T follicular helper cell (primary cell): ENCODE data around the gene CD86.
"Not testable (repeated sequence)": the region's sequence is repeated elsewhere in the genome, so short reads cannot be mapped to it uniquely, and the experiment has no call there.

Experiments
- DNase-seq: peaks from one replicate; pipeline ENCODE4 v3.0.0-alpha.2; 2020; ENCODE audit warnings: low read depth
- total RNA-seq, 2 experiments: gene quantifications; one replicate each; lab custom pipeline; 2026; lab: John Stamatoyannopoulos, UW

Gene CD86, protein sequence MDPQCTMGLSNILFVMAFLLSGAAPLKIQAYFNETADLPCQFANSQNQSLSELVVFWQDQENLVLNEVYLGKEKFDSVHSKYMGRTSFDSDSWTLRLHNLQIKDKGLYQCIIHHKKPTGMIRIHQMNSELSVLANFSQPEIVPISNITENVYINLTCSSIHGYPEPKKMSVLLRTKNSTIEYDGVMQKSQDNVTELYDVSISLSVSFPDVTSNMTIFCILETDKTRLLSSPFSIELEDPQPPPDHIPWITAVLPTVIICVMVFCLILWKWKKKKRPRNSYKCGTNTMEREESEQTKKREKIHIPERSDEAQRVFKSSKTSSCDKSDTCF
- total RNA-seq = 0 to 0.52 reads per million in 2 experiments

DNA sequence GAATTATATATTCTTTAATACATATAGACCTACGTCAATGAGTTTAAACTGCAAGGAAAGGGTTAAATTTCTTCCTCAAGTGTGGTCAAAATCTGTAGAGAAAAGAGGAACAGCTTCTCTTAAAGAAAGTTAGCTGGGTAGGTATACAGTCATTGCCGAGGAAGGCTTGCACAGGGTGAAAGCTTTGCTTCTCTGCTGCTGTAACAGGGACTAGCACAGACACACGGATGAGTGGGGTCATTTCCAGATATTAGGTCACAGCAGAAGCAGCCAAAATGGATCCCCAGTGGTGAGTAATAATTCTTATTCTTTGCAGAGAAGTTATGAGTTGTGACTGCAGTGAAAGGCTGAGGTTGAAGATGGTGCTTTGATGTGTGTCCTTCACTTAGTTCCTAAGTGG is at the start of gene CD86:
Gene CD86 (plus strand): TSS at position 148 of the 400 bp plus-strand sequence. CDS start 128 bp downstream, at position 276.
- no peak for DNase-seq

DNA sequence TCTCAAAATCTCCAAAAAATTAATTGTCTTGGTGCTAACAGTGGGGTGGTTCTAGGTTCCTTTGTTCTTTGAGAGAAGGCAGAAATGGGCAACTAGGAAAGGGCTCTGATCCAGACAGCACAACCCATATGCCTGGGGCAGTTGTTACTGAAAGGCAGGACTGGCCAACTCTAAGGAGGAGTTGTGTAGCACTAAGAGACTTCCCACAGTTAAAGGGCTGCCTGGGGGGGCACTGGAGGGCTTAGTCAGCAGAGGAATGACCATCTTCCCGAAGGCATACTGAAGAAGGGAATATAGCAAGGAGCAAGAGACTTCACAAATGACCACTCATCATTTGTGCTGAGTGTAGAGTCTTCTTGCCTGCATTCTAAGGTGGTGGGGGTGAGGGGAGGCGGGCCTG is 48.9 kb upstream of the CD86 start:
- DNase-seq = no peak

DNA sequence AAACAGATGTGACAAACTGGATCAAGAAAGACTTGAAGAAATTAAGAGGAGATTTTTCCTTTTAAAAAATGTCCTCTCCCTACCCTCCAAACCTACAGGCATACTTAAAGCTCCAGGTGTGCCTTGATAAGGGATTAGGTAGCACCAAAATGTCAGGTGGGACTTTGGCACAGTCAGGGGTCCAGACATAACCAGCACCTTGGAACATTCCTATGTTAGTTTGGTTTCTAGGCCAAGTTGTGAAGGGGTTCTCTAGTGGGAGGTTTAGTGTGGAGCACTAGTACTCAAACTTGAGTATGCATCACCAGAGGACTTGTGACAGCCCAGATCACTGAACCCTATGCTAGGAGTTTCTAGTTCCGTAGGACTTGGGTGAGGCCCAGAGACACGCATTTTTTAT is 47.0 kb upstream of the CD86 start:
- no peak for DNase-seq

DNA sequence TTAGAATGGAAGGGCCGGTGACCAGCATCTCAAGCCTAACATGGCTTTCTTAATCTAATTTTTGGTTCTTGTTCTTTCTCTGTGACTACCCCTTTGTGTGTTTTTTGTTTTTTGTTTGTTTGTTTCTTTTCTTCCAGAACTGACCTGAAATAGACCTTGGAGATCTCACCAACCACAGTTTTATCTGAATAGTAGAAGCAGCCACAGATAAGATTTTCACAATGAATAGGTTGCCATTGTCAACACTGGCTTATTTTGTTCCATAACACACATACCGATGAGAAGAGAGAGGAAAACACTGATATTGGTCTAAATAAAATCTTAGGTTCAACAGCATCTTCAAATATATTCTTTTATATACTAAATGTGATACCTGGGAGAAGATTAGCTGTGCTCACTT is 44.7 kb upstream of the CD86 start:
- no peak for DNase-seq

DNA sequence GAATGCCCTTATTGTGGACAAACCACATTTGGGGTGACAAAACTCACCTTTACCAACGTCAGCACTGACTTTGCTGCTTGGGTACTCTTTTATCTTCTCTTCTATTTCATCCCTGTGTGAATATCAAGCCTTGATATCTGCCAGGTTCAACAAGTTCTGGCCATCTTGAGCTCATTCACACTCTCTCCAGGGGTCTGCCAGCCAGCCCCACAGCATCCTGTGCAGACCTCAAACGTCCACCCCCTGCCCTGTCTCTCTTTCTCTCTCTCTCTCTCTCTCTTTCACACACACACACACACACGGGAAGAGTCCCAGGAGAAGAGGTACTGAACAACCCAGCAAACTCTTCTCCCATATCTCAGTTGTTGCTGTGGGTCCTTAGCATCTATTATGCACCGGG is 43.8 kb upstream of the CD86 start:
- no peak for DNase-seq

DNA sequence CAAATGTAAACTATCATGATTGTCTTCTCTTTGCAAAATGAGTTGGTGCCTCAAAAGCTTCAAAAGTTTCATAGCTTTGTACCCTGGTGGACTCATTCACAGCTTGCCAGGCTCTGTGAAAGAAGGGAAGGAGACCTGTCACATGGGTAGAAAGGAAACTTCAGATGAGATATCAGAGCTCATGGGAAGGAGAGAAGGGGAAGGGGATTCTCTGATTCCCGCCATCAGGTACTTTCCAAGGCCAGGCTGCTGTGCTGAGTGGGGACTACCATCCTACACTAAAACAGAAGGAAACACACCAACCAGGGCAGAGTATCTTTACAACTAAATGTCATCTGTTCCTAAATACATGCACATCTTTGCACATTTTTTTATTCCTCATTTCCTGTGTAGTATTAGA is 42.3 kb upstream of the CD86 start:
- DNase-seq = no peak

DNA sequence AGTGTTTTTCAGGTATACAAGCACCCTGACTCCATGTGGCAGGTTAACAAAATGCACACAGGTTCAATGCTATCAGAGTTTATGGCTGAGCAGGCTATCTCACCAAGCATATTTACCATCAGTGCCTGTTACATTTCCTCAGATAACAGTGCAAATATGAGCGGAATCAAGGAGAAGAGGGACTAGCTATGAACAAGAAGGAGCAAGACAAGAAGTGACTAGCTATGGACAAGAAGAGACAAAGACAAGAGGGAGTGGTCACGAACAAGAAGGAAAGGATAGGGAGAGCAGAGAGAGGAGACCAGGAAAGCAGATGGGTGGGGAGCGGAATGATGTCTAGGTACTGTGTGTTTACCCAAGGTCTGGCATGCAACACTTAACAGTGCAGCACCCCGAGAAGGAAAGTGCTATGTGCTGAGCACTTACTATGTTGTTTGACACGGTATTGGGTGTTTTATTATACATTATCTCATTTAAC is 41.7 kb upstream of the CD86 start:
- DNase-seq = no peak

DNA sequence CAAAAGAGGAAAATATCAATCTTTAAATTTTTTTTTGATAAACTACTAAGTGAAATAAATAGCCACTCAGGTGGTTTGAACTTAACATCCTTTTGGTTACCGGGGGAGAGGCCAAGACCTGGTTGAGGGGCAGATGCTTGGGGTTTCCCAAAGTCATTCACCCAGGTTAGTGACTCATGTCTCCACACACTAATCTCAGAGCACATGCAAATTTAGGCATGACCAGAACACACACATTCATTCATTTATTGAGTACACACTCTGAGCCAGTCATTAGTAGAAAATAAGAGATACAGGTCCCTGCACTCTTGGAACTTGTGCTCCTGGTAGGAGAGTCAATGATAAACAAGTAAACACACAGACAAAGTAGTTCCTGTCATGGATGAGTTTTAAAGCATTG is 40.4 kb upstream of the CD86 start:
- DNase-seq = no peak

DNA sequence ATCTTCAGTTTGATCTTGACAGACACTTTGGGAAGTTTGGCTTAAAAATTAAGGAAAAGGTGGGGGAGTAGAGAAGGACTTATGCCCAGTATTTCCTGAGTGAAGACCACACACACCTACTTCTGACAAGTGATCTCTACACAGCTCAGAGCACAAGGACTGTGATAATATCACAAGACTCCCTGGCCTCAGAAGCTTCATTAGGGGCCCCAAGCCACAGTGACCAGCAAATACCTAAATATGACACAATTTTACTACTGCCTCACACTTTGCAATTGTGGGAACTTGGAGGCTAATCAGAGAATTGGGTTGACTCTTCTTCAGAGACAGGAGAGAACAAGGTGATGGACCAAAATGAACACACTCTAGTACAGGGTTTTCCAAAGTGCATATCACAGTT is 35.7 kb upstream of the CD86 start:
- DNase-seq = no peak

DNA sequence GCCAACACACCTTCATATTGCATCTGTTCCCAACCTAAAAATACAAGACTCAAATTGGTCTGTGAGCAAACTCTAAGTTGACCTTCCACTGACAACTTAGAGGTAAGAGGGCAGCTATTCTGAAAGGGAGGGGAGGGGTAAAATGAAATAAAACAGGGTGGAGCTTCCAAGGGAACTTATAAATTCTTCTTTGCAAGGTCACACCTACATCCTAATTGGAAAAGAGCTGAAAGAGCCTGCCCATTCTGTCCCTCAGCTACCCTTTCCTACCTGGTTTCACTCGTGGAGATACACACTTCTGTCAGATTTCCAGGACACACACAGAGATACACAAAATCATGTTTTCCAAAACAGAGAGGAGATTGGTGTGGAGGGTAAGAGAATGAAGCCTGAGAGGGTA is 34.1 kb upstream of the CD86 start:
- DNase-seq = no peak

DNA sequence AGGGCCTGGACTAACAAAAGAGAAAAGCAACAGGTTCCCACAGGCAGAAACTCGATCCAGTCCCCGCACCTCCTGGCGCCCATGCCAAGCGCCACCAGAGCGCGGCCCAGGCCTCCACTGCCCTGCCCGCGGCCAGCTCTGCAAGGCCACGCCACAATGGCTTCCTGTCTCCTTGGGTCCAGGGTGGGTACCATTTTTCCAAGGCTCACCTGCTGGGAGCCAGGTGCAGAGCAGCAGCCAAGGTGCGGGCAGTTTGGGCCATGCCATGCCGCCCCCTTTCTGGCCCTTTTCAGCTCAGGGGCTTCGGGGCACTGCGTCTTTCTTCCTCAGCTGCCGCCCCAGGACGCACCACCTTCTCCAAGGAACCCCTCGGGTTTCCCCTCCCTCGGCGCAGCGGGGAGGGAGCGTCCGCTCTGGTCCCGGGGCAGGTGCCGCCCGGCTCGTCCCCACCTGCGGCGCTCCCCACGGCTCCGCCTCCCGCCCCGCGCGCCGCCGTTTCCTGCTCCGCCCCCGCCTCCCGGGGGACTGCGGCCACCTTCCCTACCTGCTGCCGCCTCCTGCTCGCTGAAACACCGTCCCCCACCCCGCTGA is 33.3 kb upstream of the CD86 start, which contains the start of gene ILDR1:
Gene ILDR1 (minus strand): TSS at position 437 of the 591 bp plus-strand sequence. CDS start 170 bp downstream, at position 267.
- DNase-seq = no peak

DNA sequence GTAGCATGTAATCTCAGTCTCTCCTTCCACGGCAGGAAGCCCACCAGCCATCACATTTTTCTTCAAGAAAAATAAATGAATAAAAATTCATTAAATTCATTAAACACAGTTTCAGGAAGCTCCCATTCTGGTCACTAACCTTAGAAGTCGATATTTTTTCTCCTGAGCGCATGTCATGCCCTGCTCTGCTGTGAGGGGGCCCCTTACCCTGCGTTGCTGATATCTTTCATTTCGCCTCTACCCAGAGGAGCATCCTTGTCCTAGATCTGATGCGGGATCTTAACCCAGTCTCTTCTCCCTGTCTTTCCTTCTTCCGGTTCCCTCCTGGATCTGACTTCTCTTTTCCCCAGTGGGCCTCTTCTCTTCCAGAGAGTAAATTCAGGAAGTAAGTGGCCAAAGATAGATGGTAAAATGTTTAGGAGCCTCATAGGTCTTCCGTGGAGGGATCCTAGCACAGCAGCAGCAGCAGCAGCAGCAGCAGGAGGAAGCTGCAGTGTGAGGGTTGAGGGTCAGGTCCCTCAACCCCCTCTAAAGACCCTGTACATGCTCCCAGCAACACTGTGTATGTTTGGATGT is 31.7 kb upstream of the CD86 start:
- no peak for DNase-seq

DNA sequence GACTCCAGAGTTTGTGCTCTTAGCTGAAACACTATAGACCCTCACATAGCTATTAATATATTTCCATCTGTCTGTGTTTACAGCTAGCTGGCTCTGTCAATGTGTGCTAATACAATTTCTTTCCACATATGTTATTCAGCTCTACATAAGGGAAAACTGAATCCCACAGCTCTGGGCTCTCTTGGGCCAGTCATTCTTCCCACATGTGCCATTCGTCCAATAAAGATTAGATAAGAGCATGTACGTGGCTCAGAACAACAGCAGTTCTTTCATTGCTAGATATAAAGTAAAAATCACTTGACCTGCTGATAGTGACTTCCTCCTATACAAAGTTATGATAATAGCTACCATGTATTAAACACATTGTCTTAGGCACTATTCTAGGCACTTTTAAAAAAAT is 30.4 kb upstream of the CD86 start:
- no peak for DNase-seq

DNA sequence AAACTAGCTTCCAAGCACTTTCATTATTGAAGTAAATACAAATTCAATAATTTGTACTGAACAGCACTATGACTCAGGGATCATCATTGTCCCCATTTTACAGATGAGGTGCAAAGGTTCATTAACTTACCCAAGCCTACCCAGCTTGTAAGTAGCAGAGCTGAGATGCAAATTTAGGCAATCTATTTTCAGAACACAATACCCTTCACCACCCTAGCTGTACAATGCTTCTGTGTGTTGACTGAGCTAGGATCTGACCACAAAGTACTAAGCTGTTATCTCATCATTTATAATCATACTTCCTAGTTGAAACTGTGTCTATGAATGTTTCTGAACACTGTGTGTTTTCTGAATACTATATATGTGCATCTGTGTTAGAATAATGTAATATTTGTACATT is 29.9 kb upstream of the CD86 start:
- no peak for DNase-seq

DNA sequence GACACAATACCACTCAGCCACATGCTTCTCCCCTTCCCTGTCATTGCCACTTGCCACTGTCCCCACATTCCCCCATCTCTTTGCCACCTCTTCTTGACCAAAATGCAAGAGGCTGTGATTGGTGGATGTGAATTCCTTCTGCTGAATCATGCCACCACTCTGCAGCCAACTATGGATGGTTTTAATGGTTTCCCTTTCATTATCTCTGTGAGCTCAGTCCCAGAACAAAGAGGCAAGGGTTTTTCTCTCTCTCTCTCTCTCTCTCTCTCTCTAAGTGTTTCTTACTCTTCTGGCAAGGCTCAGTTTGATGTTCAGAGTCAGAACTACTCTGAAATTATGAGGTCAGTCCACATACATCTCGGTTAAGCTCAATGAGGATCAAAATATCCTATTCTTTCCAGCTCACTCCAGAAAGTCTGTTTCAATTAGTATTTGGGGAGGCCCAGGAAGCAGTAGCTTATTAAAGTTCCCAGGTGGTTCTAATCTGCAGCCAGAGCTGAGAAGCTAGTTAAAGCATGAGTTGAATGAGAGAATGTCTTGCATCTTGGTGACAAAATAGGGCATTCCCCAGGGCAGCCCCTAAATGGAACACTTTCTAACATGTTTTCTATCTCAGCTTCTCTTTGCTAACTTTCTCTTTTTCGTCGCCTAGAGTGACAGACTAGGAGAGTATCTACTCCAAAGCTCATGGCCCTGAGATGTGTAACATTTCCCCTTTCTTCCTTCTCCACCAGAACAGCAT is 24.6 kb upstream of the CD86 start:
- DNase-seq = no peak

DNA sequence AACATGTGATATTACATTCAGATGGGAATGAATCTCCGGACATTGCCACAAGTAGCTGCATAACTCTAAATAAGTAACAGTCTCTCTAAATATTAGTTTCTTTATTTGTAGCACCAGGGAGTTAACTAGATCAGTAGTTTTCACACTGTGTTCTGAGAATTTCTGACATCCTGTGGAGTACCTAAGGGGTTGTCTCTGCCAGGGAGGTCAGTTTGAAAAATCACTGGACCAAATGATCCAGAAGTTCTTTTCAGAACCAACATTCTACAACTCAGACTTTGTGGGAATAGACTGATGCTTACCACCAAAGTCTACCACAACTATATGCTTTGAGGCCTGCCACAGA is 24.1 kb upstream of the CD86 start:
- no peak for DNase-seq

DNA sequence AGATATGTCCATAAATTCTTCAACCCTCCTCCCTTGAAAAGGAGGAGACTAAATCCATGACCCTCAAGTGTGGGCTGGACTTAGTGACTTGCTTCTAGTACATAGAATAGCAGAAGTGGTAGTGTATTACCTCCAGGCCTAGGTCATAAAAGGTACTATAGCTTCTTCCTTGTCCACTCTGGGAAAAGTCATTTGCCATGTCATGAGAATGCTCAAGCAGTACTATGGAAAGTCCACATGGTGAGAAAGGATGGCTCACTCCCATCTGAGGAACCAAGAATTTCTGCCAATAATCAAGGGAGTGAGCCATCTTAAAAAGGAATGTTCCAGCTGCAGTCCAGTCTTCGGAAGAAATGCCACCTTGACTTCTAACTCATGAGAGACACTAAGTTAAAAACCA is 22.6 kb upstream of the CD86 start:
- no peak for DNase-seq

DNA sequence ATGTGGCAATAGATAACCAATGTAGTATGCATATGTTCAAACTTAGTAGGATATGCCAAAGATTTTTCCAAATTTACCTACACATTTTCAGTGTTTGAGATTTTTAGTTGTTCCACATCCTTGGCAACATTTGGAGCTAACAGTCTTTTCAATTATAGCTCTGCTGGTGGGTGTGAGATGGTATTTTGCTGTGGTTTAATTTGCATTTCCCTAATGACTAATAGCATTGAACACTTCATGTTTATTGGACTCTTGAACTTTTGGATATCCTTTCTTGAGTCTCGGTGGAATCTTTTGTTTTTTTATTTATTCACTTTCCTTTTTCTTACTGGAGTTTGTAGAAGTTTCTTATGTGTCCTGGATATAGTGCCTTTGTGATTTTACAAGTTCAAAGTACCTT is 22.1 kb upstream of the CD86 start:
- DNase-seq = no peak

DNA sequence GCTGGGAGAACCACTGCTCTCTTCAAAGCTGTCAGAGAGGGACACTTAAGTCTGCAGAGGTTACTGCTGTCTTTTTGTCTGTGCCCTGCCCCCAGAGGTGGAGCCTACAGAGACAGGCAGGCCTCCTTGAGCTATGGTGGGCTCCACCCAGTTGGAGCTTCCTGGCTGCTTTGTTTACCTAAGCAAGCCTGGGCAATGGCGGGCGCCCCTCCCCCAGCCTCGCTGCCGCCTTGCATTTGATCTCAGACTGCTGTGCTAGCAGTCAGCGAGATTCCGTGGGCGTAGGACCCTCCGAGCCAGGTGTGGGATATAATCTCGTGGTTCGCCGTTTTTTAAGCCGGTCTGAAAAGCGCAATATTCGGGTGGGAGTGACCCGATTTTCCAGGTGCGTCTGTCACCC is 7.9 kb upstream of the CD86 start:
- DNase-seq = not testable (repeated sequence)

DNA sequence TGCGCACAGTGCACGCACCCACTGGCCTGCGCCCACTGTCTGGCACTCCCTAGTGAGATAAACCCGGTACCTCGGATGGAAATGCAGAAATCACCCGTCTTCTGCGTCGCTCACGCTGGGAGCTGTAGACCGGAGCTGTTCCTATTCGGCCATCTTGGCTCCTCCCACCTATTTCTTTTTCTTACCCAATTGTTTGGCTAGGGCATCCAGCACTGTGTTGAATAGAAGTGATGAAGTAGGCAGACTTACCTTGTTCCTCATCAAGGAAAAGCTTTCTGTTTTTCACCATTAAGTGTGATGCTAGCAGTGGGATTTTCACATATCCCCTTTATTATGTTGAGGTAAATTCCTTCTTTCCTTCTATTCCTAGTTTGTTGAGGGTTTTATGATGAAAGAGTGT is 7.4 kb upstream of the CD86 start:
- not testable (repeated sequence) for DNase-seq

DNA sequence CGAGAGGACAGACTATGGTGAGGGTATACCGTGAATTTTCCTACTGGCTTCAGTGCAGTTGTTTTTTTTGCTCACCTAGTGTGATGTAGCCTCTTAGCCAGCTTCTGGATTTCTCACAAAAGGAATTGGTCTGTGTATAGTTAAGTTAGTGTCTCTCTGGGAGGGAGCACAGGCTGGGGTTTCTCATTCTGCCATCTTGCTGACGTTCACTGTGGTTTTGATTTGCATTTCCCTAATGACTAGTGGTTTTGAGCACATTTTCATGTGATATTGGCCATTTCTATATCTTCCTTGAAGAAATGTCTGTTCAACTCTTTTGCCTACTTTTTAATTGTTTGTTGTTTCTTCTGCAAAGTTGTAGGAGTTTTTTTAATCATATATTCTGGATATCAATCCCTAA is 2.2 kb upstream of the CD86 start:
- no peak for DNase-seq

DNA sequence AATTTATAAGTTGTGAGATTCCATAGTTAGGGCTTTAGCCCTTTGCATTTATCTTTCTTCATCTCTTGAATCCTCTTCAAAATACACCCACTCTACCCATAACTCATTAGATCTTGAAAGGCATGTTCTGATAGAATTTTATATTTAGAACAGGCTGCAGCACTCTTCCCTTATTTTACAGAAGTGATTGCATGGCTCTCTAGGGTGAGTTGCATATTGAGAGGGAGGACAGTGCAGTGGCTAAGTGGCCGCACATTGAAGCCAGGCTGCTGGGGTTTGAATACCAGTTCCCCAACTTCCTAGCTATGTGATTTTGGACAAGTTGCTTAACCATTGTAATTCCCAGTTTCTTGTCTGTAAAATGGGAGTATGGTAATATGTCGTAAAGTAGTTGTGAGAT is 2.5 kb downstream of the CD86 start:
- DNase-seq = no peak

DNA sequence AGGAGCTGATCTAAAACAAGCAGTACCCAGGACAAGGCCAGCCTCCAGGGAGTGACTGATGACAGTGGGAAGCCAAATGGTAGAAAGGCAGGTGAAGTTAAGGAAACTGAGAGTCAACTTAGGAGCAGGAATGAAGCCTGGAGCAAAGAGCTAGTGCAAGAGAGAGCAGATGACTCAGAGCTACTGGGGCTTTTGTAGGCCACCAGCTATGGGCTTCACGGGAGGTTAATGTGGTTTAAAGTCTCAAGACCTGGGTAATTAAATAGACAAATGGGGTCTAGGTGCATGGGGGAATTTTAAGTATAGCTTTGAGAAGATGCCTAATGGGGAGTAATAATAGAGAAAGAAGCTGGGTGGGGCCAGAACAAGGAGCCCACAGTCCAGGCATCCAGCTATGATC is 3.1 kb downstream of the CD86 start:
- DNase-seq = no peak
